HG03066 (cell line): ENCODE results near the gene METTL1.
"Not testable (repeated sequence)": the region's sequence is repeated elsewhere in the genome, so short reads cannot be mapped to it uniquely, and the experiment has no call there.

ENCODE experiments used
- ATAC-seq: cut with Tn5 transposase; IDR thresholded peaks from one replicate; pipeline ENCODE4 v1.9.1; 2021; ENCODE audit warnings: low read depth; ENCODE audit not compliant: unreplicated experiment

METTL1 gene

DNA sequence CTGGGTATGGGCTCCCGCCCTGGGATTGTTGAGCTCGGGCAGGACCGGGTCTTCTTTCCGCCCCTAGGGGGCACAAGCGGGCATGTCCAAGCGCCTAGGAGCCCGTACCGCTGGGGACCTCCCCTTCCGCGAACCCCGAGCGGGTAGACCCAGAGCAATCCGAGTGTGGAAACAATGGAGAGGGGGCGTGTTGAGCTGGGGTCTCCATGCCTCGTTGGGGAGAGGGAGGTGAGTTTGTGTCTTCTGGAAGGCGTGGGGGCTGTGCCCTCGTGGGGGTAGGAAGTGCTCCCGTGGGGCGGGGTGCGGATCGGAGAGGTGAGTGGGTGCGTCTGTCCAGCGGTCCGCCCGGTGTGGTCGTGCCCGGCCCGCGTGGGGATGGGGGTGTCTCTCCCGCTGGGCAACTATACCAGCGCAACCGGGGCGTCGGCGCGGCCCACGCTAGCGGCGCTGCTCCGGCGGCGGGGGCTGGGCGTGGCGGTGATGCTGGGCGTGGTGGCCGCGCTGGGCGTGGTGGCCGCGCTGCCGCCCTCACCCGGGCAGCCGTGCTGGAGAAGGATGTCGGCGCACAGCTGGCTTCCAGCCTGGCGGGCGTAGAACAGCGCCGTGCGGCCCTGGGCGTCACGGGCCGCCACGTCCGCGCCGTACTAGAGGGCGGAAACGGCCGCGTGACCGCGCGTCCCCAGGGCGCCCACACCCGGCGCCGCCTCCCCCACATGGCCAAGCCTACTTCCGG lies 45.6 kb downstream of the METTL1 start:
- ATAC-seq = no peak

DNA sequence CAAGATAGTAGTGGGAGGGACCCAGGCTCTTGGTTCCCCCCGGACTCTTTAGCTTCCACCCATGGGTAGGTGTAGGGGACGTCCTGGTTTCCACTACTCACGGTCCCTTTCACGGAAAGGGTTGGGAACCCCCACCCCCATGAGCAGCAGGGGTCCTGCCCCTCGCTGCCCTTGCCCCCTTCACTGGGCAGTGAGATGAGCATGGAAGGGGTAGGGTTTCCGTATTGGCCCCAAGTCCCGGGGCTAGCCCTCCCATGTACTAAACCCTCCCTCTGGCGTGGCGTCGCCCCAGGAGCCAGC lies 46.1 kb downstream of the METTL1 start:
- no peak for ATAC-seq

DNA sequence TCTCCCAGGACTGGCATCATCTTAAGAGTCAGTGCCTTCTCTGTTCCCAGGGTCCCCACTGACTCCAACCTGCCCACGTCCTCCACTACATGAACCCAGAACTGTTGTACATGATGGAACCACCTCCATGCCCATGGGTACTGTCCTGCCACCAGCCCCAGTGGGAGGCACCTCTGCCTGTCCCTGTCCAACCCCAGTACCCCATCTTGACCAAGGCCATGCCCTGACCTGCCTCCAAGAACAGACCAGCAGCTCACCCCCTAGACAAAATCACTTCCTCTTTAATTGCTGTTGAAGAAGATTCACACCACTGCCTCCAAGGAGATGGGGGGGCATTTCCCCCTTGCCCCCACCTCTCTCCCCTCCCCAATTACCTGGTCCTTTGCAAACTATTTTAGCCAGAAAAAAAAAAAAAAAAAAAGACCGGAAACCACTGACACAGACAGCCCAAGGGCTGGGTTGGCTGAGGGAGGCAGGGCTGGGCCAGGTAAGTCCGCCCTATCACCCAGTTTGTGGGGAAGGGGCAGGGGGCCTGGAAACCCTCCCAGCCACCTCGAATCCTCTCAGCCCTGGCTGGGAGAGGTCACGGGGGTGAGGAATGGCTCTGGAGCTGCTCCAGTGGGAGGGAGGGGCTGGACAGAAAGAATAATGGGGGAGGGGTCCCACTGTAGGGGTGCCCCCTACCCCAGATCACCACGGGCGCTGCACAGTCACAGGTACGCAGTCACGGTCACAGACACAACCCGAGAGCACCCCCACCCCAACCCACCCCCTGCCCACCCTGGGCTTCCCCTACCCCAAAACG lies 46.8 kb downstream of the METTL1 start:
- ATAC-seq = no peak

DNA sequence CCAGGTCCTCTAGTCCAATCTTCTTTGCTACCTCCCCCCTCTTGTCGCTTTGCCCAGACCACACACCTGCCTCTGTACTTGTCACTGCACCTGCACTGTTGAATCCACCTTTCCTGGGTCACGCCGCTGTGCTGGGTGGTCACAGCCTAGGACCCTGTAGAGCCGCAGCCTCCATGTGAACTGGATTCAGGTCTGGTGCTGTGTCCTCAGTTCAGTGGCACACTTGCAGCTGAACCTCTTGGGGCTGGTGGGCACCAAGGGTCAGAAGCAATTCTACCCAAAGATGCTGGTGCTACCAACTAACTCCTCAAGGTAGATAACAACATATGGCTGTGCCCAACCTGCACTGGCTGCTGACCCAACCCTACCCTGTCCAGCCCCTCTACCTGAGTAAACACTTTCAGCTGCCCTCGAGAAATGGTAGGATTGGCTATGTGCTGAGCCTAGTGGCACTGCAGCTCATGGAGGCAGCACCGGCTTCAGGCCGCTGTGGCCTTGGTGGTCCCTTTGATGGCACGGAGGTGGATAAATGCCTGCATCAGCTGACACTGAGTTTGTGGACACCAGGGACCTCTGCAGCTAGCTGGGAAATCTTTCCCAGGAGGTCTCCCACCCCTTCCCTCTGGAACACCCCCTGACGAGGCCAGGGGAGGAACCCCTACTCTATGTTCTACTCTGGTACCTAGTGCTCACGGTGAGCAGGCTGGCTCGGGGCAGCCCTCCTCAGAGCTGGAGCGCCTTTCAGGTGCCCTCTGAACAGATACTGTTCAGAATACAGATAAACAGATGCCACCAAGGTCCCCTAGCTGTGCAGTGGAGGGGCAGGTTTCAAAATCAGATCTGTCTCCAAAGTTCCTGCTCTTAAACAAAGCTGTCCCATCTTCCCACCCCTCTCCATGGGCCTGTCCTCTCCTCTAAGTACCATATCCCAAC lies 47.6 kb downstream of the METTL1 start:
- no peak for ATAC-seq

DNA sequence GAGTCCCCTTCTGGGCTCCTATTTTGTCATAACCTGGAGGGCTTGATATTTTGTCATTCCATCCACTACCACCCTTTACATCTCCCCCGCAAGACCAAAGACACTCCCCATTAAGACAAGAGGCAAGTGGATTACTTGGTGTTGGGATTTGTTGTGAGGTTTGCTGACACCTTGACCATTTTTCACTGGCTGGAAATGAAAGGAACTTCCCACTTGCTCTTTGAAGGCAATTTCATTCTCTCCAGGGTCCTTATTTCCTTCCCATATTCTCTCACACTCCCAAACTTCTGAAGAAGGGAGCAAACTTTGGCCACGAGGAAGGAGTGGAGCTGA lies 48.3 kb downstream of the METTL1 start:
- ATAC-seq = no peak

DNA sequence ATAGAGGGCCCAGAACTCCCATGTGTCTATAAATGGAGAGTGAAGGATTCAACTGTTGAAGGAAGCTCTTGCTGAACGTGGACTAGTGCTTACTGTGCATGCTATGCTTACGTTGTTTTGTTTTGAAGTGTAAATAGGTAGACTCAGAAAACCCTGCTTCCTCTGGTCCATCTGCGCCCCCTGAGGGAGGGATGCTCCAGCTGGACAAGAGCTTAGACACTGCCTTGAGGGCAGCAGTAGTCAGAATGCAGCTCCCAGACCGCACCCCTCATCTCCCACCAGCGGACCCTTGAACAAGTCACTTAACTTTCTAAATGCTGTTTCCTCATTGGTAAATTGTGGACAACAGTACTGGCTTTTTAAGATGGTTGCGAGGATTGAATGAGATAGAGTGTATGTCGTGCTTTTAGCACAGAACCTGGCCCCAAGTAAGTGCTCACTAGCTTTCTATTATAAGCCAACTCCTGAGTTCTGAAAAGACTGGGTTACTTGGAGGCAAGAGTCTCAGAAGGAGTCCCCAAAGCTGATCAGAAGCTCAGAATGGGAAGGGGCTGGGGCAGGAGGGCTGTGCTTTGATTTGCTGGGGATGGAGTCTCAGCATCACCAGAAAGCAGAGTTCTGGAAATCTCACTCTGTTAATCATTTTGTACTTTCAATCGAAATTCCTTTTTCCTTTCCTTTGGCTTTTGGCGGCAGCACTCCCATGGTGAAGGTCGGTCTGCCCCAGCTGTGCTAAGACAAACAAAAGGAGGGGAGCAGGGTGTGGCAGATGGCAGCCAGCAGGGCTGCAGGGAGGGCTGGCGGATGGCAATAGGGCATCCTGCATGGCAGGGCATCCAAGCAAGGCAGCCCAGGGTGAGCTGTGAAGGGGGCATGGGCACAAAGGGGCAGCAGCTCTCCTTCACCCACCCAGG lies 48.9 kb downstream of the METTL1 start:
- no peak for ATAC-seq

DNA sequence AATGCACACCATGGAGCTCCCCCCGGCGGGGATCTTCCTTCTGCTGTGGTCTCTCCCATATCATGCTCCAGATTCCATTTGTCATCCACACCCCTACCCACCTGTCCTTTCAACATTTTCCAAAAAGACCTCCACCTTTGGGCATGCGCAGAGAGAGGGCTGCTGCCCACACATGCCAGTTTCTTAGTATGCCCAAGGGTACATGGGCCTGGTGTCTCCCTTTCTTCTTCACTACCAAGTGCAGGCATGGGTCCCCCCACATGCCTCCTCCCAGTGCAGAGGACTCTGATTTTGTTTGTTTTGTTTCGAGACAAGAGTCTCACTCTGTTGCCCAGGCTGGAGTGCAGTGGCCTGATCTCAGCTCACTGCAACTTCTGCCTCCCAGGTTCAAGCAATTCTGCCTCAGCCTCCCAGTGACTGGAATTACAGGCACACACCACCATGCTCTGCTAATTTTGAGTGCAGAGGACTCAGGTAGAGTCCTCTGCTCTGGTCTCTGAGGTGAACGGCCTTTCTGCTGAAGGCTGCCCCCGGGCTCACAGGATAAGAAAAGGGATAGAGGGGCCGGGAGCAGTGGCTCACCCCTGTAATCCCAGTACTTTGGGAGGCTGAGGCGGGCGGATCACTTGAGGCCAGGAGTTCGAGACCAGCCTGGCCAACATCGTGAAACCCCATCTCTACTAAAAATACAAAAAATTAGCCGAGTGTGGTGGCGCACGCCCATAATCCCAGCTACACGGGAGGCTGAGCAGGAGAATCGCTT lies 49.9 kb downstream of the METTL1 start:
- not testable (repeated sequence) for ATAC-seq

DNA sequence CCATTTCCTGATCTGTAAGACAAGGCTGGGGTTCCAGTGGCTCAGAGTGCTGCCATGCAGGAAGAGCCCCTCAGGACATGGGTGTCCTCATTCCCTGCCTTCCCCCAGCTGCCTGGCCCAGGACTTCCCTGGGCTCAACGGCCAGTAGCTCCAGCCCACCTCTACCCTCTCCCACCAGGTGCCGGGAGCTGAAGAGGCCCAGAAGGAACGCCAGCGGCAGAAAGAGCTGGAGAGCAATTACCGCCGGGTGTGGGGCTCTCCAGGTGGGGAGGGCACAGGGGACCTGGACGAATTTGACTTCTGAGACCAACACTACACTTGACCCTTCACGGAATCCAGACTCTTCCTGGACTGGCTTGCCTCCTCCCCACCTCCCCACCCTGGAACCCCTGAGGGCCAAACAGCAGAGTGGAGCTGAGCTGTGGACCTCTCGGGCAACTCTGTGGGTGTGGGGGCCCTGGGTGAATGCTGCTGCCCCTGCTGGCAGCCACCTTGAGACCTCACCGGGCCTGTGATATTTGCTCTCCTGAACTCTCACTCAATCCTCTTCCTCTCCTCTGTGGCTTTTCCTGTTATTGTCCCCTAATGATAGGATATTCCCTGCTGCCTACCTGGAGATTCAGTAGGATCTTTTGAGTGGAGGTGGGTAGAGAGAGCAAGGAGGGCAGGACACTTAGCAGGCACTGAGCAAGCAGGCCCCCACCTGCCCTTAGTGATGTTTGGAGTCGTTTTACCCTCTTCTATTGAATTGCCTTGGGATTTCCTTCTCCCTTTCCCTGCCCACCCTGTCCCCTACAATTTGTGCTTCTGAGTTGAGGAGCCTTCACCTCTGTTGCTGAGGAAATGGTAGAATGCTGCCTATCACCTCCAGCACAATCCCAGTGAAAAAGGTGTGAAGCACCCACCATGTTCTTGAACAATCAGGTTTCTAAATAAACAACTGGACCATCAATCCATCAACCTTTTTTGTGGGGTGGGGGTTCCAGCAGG lies 51.0 kb downstream of the METTL1 start:
- no peak for ATAC-seq

DNA sequence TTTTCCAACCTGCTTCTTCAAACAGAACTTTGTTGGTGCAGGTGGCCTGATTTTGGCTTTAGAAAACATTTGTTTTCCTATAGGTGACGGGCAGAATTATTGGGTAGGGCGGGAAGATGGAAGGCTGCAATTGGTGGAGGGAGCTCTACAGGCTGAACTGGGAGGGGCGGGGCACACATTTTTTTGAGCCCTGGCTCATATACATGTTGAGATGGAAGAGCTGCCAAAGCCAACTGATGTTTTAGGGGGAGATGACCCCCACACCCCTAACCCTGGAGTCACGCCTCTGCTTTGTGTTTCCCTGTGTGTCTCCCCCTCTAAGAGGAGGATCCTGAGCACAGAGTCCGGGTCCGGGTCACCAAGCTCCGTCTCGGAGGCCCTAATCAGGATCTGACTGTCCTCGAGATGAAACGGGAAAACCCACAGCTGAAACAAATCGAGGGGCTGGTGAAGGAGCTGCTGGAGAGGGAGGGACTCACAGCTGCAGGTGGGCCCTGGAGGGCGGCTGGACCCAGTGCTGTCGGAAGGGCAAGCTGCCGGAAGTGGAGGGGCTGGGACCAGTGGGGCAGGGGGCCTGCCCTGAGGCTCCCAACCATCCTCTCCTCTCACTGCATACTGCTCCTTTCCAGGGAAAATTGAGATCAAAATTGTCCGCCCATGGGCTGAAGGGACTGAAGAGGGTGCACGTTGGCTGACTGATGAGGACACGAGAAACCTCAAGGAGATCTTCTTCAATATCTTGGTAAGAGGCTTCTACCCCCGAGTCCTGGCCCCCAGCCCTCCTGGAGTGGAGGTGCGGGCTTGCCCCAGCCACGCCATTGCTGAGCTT lies 51.9 kb downstream of the METTL1 start:
- no peak for ATAC-seq

DNA sequence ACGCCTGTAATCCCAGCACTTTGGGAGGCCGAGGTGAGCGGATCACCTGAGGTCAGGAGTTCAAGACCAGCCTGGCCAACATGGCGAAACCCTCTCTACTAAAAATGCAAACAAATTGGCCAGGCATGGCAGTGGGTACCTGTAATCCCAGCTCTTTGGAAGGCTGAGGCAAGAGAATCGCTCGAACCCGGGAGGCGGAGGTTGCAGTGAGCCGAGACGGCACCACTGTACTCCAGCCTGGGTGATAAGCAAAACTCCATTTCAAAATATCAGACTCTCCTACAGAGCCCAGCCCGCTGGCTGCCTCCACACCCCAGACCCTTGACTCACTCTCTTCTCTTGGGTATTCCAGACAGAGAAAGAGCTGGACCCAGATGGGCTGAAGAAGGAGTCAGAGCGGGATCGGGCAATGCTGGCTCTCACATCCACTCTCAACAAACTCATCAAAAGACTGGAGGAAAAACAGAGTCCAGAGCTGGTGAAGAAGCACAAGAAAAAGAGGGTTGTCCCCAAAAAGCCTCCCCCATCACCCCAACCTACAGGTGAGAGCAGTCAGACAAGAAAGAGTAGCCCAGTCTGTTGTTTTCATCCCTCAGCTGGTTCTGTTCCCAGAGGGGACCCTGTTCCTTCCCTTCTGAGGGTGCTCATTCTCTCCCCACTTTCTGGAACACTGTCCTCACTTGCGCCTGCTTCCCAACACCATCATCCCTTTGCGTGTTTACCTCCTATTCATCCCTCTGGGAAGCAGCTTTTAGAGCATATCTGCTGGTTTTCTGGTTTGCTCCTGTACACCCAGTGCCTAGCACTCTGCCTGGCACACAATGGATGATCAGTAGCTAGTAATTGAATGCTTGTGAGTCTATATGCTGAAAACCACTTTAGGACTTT lies 53.0 kb downstream of the METTL1 start:
- no peak for ATAC-seq
